T follicular helper cell (primary cell): Measurements from ENCODE around the gene CEP112.
"Not testable (repeated sequence)": the region's sequence is repeated elsewhere in the genome, so short reads cannot be mapped to it uniquely, and the experiment has no call there.

ENCODE experiments used
- DNase-seq: peaks from one replicate; pipeline ENCODE4 v3.0.0-alpha.2; 2020; ENCODE audit warnings: low read depth

Gene CEP112

DNA sequence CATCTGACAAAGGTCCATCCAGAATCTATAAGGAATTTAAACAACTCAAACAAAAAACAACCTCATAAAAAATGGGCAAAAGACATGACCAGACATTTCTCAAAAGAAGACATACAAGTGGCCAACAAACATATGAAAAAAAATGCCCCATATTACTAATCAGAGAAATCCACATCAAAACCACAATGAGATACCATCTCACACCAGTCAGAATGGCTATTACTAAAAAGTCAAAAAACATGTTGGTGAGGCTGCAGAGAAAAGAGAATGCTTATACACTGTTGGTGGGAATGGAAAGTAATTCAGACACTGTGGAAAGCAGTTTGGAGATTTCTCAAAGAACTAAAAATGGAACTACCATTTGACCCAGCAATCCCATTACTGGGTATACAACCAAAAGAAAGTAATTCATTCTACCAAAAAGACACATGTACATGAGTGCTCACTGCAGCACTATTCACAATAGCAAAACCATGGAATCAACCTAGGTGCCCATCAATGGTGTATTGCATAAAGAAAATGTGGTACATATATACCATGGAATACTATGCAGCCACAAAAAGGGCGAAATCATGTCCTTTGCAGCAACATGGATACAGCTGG, 409.7 kb downstream of the CEP112 start:
- DNase-seq: not testable (repeated sequence)

DNA sequence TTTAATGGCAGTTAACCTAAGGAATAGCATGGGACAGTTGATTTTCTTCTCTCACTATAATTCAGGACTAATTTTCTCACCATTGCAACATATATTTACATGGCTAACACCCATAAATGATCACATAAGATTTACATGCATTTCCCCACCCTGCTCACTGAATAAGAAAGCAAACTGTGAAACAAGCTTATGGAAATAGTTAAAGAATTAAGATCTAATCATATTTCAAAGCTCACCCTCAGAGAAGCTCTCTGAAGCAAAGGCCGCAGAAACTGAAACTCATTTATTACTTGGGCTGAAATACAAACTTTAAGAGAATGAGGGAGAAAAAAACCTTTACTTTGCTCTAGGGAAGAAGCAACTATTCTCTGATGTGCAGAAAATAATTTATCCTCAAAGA, 411.8 kb downstream of the CEP112 start:
- DNase-seq: no peak

DNA sequence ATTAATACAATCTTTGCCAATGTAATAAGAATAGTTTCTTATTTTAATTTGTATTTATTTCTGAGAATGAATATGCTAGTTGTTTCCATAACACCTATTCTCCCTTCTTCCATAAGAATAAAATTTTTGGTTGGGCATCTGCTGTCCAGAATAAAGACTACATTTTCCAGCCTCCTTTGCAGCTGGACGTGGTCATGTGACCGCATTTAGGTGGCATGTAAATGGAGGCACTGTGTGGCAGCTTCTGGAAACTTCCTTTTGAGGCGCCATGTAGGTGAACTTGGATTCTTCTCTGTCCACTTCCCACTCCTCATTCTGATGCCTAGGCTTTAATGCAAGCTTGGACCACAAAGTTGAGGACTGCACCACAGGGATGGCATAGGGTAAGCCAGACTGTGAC, 415.0 kb downstream of the CEP112 start:
- no peak for DNase-seq

DNA sequence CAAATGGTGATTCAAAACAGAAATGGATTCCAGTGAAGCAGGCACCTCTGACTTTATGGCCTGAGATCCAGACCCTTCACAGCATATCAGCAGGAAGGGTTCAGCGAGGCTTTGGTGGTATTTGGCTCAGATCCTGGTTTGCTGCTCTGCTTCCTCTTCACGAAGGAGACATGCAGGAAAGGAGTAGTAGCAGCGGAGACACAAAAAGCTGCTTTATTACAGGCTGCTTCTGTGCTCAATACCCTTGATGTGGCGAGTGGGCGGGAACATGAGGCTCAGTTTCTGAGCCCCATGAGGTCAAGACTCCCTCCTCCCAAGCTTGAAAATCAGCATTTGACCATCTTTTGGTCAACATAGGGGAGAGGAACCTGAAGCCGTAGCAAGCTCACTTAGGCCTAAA, 417.1 kb downstream of the CEP112 start:
- no peak for DNase-seq

DNA sequence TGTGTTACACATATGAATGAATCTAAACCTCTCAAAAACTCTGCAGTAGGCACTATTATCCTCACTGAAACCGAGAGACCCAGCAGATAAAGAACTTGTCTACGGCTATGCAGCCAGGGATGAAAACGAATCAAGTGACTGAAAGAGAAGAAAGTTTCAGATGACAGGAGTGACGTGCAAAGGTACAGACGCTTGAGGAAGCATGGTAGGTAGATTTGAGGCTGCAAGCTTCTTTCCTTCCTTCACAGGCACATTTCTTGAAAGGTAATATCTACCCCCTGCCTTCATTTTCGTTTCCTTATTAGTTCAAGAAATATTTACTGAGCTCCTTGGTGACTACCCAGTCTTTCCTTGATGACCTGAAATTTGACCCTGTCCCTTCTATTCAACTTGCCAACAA, 418.9 kb downstream of the CEP112 start:
- no peak for DNase-seq

DNA sequence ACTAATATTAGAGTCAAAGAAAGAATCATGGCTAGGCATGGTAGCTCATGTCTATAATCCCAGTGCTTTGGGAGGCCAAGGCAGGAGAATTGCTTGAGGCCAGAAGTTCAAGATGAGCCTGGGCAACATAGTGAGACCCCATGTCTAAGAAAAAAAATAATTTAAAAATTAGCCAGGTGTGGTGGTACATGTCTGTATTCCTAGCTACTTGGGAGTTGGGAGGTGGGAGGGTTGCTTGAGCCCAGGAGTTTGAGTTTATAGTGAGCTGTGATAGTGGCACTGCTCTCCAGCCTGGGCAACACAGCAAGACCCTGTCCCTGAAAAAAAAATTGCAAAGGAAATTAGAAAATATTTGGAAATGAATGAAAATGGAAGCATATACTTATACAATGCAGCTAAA, 420.2 kb downstream of the CEP112 start:
- no peak for DNase-seq

DNA sequence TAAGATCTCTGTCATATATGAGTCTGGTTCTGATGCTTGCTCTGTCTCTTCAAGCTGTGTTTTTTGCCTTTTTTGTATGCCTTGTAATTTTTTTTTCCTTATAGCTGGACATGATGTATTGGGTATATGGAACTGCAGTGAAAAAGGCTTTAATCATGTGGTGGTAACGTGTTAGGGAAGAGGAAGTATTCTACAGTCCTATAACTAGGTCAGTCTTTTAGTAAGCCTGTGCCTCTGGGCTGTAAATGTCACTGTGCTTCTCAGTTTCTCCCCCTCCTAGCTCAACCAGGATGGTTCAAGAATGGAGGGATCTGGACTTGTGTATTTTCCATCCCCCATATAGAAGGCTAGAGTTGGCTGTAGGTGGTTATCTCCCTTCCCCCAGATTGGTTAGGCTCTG, 428.1 kb downstream of the CEP112 start:
- DNase-seq: no peak

DNA sequence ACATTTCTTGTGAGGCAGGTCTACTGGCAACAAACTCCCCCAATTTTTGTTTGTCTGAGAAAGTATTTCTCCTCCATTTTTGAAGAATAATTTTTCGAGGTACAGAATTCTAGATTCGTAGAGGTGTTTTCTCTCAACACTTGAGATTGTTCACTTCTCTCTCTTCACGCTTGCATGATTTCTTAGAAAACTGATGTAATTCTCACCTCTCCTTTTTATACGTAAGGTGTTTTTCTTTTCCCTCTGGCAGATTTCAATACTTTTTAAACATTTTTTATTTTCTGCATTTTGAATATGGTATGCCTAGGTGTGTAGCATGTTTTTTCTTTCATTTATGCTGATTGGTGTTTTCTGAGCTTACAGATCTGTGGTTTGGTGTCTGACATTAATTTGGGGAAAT, 429.0 kb downstream of the CEP112 start:
- DNase-seq: no peak

DNA sequence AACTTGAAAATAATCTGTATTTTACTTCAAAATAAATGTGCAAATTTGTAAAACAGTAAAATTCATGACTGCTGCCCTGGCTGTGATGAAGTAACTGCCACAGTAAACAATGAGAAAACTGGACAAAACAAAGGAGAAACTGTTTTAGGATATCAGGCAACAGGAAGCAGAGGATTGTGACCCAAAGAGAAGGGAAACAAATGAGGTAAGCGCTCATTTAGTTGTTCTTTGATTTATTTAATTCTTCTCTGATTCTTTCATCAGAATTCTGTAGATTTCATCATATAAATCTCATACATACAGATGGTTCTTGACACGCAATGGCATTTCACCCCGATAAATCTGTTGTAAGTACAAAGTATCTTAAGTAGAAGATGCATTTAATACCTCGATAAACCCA, 432.4 kb downstream of the CEP112 start:
- DNase-seq: no peak

DNA sequence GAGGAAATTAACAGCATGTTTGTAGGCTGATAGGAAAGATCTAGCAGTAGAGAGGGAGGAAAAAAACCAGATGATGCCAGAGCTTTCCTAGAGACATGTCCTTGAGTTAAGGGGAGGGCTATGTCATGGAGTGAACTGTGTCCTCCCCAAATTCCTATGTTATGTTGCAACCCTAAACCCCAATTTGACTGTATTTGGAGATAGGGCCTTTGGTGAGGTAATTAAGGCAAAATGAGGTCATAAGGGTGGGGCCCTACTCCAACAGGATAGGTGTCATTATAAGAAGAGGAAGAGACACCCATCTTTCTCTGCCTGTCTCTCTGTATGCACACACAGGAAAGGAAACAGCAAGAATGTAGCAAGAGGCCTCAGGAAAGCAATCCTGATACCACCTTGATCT, 435.2 kb downstream of the CEP112 start:
- DNase-seq: no peak

DNA sequence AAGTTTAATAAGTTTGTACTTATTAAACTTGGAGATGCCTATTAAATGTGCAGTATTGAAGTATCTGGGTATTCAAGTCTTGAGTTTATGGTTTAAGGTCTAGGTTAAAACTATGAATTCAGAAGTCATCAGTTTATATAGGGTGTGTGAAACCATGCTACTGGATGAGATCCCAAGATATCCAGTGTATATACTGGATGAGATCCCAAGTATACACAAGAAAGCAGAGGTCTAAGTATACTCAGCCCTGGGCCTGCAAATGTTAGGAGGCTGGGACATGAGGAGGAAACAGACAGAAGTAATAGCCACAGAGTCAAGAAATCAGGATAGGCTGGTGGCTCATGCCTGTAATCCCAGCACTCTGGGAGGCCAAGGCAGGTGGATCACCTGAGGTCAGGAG, 436.1 kb downstream of the CEP112 start:
- DNase-seq: no peak

DNA sequence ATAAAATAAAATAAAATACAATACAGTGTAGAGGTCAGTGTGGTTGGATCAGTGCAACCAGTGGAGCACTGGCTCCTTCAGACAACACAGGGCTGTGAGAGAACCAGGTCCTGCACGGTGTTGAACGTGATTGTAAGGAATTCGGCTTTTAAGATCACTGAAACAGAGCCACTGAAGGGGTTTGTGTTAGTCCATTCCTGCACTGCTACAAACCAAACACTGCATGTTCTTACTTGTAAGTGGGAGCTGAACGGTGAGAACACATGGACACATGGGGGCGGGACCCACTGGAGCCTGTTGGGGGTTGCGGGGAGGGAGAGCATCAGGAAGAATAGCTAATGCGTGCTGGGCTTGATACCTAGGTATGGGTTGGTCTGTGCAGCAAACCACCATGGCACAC, 437.3 kb downstream of the CEP112 start:
- no peak for DNase-seq

DNA sequence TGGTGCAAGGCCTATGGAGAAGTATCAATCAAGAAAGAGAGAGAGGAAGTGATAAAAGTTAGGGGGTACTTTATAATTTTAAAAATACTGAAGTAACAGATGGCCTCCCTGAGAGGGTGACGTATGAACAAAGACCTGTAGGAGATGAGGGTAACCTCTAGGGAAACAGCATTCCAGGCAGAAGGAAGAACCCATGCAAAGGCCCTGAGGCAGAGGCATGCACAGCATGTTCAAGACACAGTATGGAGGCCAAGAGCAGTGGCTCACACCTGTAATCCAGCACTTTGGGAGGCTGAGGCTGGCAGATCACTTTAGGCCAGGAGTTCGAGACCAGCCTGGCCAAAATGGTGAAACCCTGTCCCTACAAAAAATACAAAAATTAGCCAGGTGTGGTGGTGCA, 437.9 kb downstream of the CEP112 start:
- no peak for DNase-seq

DNA sequence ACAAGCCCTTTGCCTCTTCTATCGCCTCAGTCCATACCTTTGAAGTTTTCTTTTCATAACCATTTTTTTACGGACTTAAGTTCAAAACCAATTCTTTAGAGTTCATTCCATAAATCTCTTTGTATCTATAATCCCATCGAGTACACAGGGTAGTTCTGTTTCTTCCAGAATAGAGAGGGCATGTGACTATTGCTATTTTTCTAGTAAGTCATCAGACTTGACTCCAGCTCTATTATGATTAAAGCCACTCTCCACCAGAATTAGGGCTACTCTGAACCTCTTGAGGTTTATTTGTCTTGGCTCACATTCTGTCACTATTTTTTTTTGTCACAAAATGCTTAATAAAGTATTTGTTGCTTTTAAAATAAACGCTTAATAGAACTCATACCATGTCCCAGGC, 438.6 kb downstream of the CEP112 start:
- no peak for DNase-seq

DNA sequence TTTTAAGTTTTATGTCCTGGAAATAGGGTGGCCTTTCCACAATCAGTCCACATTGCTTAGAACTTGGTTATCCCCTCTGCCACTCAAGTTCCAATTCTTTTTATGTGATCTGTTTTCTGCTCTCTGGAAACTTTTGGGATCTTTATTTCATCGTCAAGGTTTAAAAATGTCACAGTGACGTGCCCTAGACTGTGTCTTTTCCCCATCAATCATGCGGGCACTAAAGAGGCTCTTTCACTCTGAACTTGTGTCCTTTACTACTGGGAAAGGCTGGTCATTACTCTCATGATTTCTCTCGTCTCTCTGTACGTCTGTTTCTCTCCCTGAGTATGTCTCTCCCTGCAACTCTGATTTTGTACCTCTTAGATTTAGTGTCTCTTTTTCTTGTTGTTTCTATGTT, 440.7 kb downstream of the CEP112 start:
- no peak for DNase-seq

DNA sequence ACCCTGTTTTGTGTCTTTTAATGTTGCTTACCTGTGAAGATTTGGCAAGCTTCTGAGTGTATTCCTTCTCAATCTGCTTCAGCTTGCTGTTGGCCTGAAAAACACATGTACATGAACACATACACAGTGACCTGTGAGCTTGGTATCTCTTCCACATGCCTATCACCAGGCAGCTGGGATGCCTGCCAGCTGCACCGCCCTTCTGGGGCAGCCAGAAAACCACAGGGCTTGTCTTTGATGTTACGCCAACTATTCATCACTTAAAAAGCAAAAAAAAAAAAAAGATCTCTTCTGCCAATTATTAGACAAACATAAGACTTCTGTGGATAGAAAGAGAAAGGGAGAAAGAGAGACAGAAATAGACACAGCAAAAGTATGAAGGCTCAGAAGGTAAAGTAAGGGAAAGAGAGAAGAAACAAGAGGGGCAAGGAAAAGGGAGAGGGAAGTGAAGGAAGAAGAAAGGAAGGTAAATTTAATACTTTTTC, 441.3 kb downstream of the CEP112 start:
- DNase-seq: peak; percentile 52

DNA sequence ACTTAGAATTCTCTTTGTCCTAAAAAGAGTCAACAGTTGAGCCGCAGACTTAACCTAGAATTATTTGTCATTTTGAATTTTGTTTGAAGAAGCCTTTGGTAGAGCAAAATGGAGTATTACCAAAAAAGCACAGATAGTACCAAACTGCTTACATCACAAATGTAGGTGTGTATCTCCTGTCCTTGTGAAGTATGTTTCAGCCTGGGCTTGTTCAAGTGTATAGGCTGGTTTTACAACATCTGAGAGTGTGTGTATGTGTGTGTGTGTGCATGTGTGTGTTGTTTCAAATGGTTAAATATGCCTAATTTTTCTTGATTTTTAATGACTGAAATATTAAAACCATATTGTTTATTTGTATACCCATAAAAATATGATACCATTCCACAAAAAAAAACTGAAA, 441.8 kb downstream of the CEP112 start:
- no peak for DNase-seq

DNA sequence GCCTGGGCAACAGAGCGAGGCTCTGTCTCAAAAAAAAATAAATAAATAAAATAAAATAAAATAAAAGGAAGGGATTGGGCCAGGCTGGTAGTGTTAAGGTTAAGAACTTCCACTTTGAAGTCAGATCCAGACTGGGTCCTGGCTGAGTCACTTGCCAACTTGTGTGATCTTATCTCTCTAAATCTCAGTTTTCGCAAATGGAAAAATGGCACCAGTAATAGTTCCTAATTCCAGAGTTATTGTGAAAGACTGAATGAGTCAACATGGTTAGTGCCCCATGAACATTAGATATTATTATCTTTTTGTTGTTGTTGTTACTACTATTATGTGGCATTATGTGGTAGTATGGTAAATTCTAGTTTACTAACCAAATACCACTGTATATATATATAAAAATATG, 442.5 kb downstream of the CEP112 start:
- DNase-seq: no peak

DNA sequence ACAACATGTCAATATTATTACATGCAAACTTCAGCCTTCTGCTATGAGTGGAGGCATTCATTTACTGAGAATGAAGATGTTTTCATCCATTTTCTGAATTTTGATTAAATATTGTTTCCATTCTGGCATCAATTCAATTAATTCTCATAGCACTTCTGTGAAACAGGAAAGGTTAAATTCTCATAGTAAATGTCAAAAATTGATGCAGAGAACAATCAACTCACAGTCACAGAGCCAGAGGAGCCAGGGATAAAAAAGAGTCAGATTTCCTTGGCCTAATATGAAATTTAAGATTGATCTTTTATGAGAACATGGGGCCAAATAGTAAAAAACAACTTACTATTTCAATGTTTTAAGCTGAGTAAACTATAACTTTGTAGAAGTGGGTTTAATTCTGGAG, 446.7 kb downstream of the CEP112 start:
- no peak for DNase-seq

DNA sequence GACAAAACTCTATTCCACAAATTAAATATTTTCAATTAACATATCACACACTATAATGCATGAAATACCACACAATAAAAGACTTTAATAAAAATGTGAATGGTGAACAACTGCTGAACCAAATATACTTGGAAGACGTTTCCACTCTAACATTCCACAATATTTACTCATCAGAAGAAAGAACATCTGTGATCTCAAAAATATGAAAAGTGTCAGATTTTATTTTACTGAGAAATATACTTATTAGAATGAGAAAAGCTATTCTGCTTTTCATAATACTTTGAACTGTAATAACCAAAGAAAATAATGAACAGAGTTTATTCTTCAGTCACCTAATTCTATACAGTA, 448.7 kb downstream of the CEP112 start:
- DNase-seq: no peak

DNA sequence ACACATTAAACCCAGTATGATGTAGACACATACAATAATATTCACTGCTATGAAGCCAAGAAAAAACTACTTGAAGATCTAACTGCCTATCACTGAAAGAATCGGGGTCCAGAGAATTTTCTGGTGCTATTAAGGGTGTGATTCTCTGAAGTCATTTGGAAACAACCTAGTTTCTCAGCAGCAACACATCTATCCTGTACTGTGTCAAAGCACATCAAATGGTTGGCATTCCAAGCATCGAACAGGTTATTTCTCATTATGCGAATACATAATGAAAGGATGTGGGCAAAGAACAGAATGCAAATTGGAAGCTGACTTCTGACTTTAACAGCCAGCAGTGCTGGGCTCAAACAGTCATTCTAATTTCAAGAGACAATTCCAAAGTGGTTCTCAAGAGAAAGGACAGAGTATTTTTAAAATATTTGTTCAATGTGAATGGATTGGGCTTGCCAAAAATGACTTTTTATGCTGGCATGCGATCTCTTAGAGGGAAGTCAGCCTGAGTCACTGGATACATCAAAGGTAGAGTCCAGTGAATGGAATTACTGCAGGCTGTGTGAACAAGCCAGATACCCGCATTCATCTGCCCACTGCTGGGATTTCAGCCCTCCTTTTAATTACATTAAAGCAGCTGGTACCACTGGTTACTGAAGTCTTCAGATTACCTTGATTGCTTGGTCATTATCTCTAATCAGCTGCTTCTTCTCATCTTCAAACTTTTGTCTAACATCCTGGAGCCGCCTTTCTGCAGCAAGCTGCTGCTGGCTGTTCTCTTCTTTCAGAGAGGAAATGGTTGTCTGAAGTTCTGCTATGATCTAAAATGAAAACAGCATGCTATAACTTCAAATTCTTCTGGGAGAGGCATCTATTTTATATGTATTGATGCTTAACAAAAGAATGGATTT, 449.3 kb downstream of the CEP112 start:
- no peak for DNase-seq

DNA sequence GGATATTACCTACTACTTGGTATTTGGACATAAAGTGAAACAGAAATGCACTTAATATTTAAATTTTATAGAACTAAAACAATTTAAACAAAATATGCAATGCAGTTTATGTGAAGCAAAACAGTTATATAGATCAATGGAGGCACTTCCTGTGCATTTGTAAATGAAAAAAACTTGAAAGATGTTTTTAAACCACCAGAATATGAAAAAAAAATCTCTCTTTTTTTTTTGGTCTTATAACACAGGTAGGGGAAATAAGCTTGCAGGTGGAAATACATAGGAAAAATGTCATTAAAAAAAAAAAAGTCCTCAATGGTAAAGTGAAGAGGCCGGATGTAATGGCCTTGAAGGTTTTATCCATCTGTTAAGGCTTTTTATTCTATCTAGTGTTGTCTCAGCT, 450.2 kb downstream of the CEP112 start:
- no peak for DNase-seq

DNA sequence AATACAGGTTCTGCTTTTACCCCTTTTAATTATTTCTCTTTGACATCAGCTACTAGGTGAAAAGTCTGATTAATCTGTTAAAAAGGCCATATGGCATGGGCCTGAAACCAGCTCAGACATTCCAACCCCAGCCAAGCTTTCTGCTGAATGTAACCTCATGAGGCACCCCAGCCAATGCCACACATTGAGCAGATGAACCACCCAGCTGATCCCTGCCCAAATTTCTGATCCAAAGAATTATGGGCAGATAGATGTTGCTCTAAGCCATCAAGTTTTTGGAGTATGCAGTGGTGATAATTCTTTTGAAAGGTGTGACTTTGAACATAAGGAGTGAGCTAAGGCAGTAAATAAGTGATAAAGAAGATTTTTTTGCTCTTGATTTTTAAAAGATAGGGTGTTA, 452.9 kb downstream of the CEP112 start:
- DNase-seq: no peak

DNA sequence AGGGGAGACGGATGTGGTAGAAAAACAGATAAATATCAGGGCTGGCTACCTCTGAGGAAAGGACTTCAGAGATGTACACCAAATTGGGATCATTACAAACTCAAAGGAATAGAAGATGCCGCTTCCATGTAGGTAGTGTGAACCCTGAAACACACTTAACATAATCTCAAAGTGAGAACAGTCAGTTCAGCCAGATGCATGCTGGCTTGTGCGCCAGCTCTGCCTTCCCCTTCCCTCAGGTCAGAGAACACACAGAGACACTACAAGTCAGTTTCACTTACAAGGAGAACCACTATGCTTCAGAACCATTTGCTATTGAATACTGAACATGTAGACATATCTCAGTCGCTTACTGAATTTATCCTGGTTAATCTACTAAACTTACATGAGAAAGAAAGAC, 454.5 kb downstream of the CEP112 start:
- DNase-seq: no peak
